Right lobe of liver (tissue), 6 donors: Measurements from ENCODE around the gene MYO16. TPM values are rescaled to one million over a fixed set of nuclear protein-coding genes. Genes with fewer than 3 reads are reported as not detected.
"Not testable (repeated sequence)": the region's sequence is repeated elsewhere in the genome, so short reads cannot be mapped to it uniquely, and the experiment has no call there.

Experiments
- ATAC-seq, 4 donors: fragments of 200-7000 bp; cut with Tn5 transposase; one replicate each; pipeline ENCODE4 v1.9.1; 2020; ENCODE audit warnings: mild to moderate bottlenecking in 4 of 4, moderate library complexity in 4 of 4
- DNase-seq, 3 donors: peaks; one replicate each; pipeline ENCODE4 v3.0.0-alpha.2; 2020
- H3K27ac ChIP-seq, 3 donors: fragments of 200-600 bp; one replicate each; pipeline ENCODE4 v1.8.0; 2022
- H3K27me3 ChIP-seq, 2 donors: fragments of 200-600 bp; one replicate each; pipeline ENCODE4 v1.8.0; 2022
- H3K36me3 ChIP-seq, 4 donors: fragments of 200-600 bp; sonication (generic) in 1 of 4; one replicate each; pipeline versions ENCODE4 v1.5.1 to v1.8.0; 2017 to 2022; ENCODE audit warnings: control low read depth in 1 of 4
- H3K4me1 ChIP-seq, 4 donors: fragments of 200-600 bp; sonication (generic) in 1 of 4; one replicate each; pipeline versions ENCODE4 v1.5.1 to v1.8.0; 2017 to 2022; ENCODE audit warnings: control low read depth in 1 of 4
- H3K4me3 ChIP-seq, 3 donors: fragments of 200-600 bp; one replicate each; pipeline ENCODE4 v1.8.0; 2022
- H3K9me3 ChIP-seq, 4 donors: fragments of 200-600 bp; sonication (generic) in 1 of 4; one replicate each; pipeline versions ENCODE4 v1.5.1 to v1.8.0; 2017 to 2022; ENCODE audit warnings: control low read depth in 1 of 4
- CTCF ChIP-seq, 4 donors: fragments of 200-600 bp in 3 of 4; fragments of 450-650 bp in 1 of 4; IDR thresholded peaks; one replicate each; pipeline versions ENCODE4 v1.5.1 to v1.8.0; 2016 to 2022; ENCODE audit warnings: antibody characterized with exemption in 4 of 4, mild to moderate bottlenecking in 2 of 4
- POLR2A ChIP-seq: fragments of 450-650 bp; IDR thresholded peaks from one replicate; pipeline ENCODE4 v1.6.1; 2017; ENCODE audit warnings: antibody characterized with exemption, mild to moderate bottlenecking
- WGBS: methylation state at CpG from one replicate; pipeline ENCODE4 v1.1.6; 2018; ENCODE audit warnings: low coverage, low lambda C conversion rate; ENCODE audit not compliant: insufficient coverage; ENCODE audit errors: missing lambda C conversion rate; 5-methylcytosine and 5-hydroxymethylcytosine counted together
- intact Hi-C, 2 donors: fragments of 100-400 bp; cut with DNase I; formaldehyde crosslinking; loops; one replicate each; pipeline versions ENCODE4 v1.11.2 to v1.14.1; 2022
- total RNA-seq, 6 experiments: library from RNA; depleted of rRNA in 2 of 6; stranded (reverse); fragments of >200 nt in 2 of 6; fragmentation: NEBNext Ultra II Directional in 3 of 6; extraction: Animal tissue kit (Norgen Biotek cat#: 25700) in 3 of 6; gene quantifications; one replicate each; pipeline versions ENCODE4 v1.1.0 to v1.2.4, GENCODE V29; 2016 to 2023
- donor health status: DM: no; HTN: yes; CAD: no.
- donor health status: DM: no; HTN: no; CAD: no.
- donor health status: DM: no; HTN: no; CAD: no.
- donor health status: DM: no; HTN: yes; CAD: no.
- donor health status: DM: no; HTN: yes; CAD: no.

MYO16 gene
- total RNA-seq, 6 experiments from 2014 or later = 0.43 to 2.7 (median 0.93) TPM

GRCh38 chr13:108984251-108984920 is 355.0 kb downstream of the MYO16 start:
- H3K4me1 ChIP-seq = peaks cover 0 to 20% (median 9%) of the 10 kb centered on the region in 4 donors
- intact Hi-C loops = no loop called here
- 94% methylated on average over 6 of the region's 7 CpGs for WGBS
- no peaks in the 10 kb centered on the region for H3K9me3 ChIP-seq
- TF ChIP-seq POLR2A (no peak), CTCF (IDR thresholded peaks at IDR 0.05) (no peak)
- ATAC-seq = no peak
- H3K27me3 ChIP-seq = no peaks in the 10 kb centered on the region
- no peak overlapping the region for H3K27ac ChIP-seq
- H3K36me3 ChIP-seq = no peaks in the 10 kb centered on the region
- DNase-seq = no peak
- no peak overlapping the region for H3K4me3 ChIP-seq

GRCh38 chr13:108985166-108985565 is 355.8 kb downstream of the MYO16 start:
- Histone ChIP-seq H3K27ac (no peak overlapping the region), H3K27me3 (no peaks in the 10 kb centered on the region), H3K36me3 (no peaks in the 10 kb centered on the region), H3K9me3 (no peaks in the 10 kb centered on the region), H3K4me1 (peaks cover 0 to 17% (median 8%) of the 10 kb centered on the region in 4 donors), H3K4me3 (no peak overlapping the region)
- intact Hi-C loops = no loop called here
- 88% methylated on average over 10 of the region's 10 CpGs for WGBS
- TF ChIP-seq POLR2A (no peak), CTCF (IDR thresholded peaks at IDR 0.05) (no peak)
- no peak for ATAC-seq
- no peak for DNase-seq

GRCh38 chr13:108987517-108987916 is 358.1 kb downstream of the MYO16 start:
- DNase-seq (no peak), ATAC-seq (no peak)
- WGBS = 83% methylated on average over 2 of the region's 4 CpGs
- Histone ChIP-seq H3K27ac (no peak overlapping the region), H3K9me3 (no peaks in the 10 kb centered on the region), H3K4me3 (no peak overlapping the region), H3K4me1 (peaks cover 0 to 12% (median 2%) of the 10 kb centered on the region in 4 donors), H3K27me3 (no peaks in the 10 kb centered on the region), H3K36me3 (no peaks in the 10 kb centered on the region)
- intact Hi-C loops = no loop called here
- TF ChIP-seq POLR2A = no peak
- no peak for TF ChIP-seq CTCF (IDR thresholded peaks at IDR 0.05)

- Histone ChIP-seq H3K27ac (no peak overlapping the region), H3K36me3 (no peaks in the 10 kb centered on the region)
These were observed 358.5 kb downstream of the MYO16 start for GRCh38 chr13:108987944-108988343.

GRCh38 chr13:108991416-108991815 is 362.0 kb downstream of the MYO16 start:
- H3K27me3 ChIP-seq, H3K4me1 ChIP-seq, ATAC-seq, H3K36me3 ChIP-seq, H3K4me3 ChIP-seq, H3K9me3 ChIP-seq, H3K27ac ChIP-seq, intact Hi-C loops, DNase-seq: not testable (repeated sequence)
- WGBS = 67% methylated on average over 3 of the region's 3 CpGs

More at GRCh38 chr13:108987944-108988343, 358.5 kb downstream of the MYO16 start:
- no peak for TF ChIP-seq POLR2A
- no peak for TF ChIP-seq CTCF (IDR thresholded peaks at IDR 0.05)
- ATAC-seq (no peak), DNase-seq (no peak)
- intact Hi-C loops = no loop called here
- H3K9me3 ChIP-seq = no peaks in the 10 kb centered on the region
- H3K4me3 ChIP-seq = no peak overlapping the region
- H3K4me1 ChIP-seq = peaks cover 0 to 8% (median under 1%) of the 10 kb centered on the region in 4 donors
- no peaks in the 10 kb centered on the region for H3K27me3 ChIP-seq
- 72% methylated on average over 5 of the region's 5 CpGs for WGBS
